ENCODE results near the gene LATS1.

Gene LATS1

GRCh38 chr6:149648148-149649145 lies 69.5 kb downstream of the LATS1 start, which contains the start of gene KATNA1:
KATNA1 (minus strand) TSS chr6:149648714; CDS start chr6:149638547, 10,167 bp downstream.
- peak; percentile 83 for DNase-seq

GRCh38 chr6:149646599-149646998 lies 71.3 kb downstream of the LATS1 start:
- no peak for DNase-seq

- DNase-seq: no peak
Observed at GRCh38 chr6:149642829-149643580, 74.9 kb downstream of the LATS1 start.

GRCh38 chr6:149636124-149636523 lies 81.8 kb downstream of the LATS1 start:
- DNase-seq: no peak

DNA sequence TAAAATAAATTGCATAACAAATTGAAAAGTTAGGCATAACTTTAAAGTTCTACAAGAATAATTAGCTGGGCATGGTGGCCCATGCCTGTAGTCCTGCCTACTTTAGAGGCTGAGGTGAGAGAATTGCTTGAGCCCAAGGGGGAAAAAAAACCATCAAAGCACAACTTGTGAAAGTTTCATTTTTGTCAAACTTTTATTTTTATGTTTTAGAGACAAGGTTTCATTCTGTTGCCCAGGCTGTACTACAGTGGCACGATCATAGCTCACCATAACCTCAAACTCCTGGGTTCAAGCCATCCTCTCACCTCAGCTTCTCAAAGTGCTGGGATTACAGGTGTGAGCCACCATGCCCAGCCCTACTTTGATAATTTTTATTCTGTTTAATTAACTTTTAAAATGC lies 83.6 kb downstream of the LATS1 start:
- no peak for DNase-seq

DNA sequence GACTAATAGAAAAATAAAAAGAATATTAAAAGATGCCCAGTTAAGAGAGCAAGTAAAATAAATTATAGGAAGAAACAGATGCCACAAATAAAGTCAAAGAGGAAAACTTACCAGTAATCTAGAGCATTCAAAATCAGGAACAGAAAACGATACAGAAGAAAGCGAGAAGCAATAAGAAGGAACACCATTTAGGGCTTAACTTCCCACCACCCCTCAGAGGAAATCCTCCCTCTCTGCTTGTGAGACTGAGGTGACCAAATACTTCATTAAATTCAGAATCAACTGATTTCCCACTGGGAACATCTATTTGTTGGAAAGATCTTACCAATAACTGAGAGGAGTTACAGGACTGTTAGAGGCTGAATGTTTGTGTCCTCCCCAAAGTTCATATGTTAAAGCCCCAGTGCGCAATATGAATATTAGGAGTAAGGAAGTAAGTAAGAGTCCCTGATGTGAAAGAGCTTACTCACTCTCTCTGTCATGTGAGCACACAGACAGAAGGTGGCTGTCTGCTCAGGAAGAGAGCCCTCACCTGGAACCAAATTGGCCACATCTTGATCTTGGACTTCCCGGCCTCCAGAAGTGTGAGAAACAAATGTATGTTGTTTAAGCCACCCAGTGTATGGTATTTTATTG lies 88.9 kb downstream of the LATS1 start:
- DNase-seq: no peak

- DNase-seq: no peak
Observed at GRCh38 chr6:149627672-149628071, 90.2 kb downstream of the LATS1 start.

GRCh38 chr6:149615805-149616204 lies 102.1 kb downstream of the LATS1 start:
- DNase-seq: no peak

GRCh38 chr6:149614337-149614736 lies 103.6 kb downstream of the LATS1 start:
- no peak for DNase-seq

DNA sequence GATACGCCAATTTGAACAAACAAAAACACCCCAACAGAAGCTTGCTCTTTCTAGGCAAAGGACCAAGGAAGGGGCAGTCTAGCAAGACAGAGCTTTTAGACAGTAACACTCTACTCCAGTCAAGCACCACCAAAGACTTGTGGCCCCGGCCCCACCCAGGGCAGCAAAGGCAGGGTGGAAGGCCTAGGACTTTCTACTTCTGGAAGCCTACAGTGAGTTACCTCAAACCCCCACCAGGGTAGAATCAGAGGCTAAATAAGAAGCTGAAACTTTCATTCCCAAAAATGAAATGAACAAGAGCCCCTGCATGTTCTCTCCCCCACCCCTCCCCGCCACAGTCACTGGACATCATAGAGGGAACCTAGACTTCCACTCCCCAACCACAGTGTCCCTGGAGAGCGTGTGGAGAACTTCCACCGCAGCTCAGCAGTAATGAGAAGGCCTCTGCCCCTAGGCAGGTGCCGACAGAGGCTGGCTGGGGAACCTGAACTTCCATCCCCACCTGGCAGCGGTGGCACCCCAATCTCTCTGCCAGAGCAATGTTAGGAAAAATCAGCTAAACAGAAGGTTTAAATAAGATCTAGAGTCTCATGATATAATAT lies 109.4 kb downstream of the LATS1 start:
- no peak for DNase-seq

Measured in GDM1 (cell line).